KOPT-K1 (cell line): ENCODE data around the gene CD6.

Experiments used
- H3K27ac ChIP-seq: fragments of 200-600 bp; sonication (generic); 2 replicates; pipeline ENCODE4 v1.5.1; 2016; ENCODE audit warnings: antibody characterized with exemption, mild to moderate bottlenecking, low read depth, low read length; ENCODE audit not compliant: poor library complexity, severe bottlenecking
- H3K36me3 ChIP-seq: fragments of 200-600 bp; sonication (generic); 2 replicates; pipeline ENCODE4 v1.5.1; 2017; ENCODE audit warnings: antibody characterized with exemption, mild to moderate bottlenecking, low read length, moderate library complexity; ENCODE audit not compliant: insufficient read depth
- H3K9me3 ChIP-seq: fragments of 200-600 bp; sonication (generic); 2 replicates; pipeline ENCODE4 v1.5.1; 2017; ENCODE audit warnings: antibody characterized with exemption, low read length, mild to moderate bottlenecking; ENCODE audit not compliant: insufficient read depth, poor library complexity, severe bottlenecking

The CD6 gene

GRCh38 chr11:60981515-60981914, 10.0 kb downstream of the CD6 start:
- Histone ChIP-seq H3K36me3 (peaks cover 37% of the 10 kb centered on the region), H3K27ac (no peak overlapping the region), H3K9me3 (no peaks in the 10 kb centered on the region)

DNA sequence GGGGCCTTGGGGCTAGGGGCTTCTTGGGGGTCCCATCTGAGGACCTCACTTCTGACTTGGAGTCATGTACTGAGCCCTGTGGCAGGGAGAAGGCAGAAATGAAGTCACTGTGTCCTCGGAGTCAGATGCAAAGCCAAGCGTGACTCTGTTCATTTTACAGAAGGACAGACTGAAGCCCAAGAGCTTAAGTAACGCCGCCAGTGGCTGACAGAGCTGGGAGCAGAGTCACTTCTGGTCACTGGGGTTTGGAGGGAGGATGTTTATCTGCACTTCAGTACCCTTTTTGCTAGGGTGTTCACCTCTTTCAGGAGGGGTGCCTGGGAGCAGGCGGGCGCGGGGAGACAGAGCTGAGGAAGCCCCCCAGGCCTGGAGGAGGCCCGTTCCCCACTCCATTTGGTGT, 10.7 kb downstream of the CD6 start:
- H3K27ac ChIP-seq: no peak overlapping the region
- H3K36me3 ChIP-seq: peaks cover 34% of the 10 kb centered on the region
- no peaks in the 10 kb centered on the region for H3K9me3 ChIP-seq

GRCh38 chr11:60984149-60984548, 12.7 kb downstream of the CD6 start:
- Histone ChIP-seq H3K36me3 (peaks cover 39% of the 10 kb centered on the region), H3K27ac (no peak overlapping the region), H3K9me3 (no peaks in the 10 kb centered on the region)

GRCh38 chr11:60984636-60985035, 13.2 kb downstream of the CD6 start:
- Histone ChIP-seq H3K36me3 (peaks cover 39% of the 10 kb centered on the region), H3K27ac (no peak overlapping the region), H3K9me3 (no peaks in the 10 kb centered on the region)

- H3K27ac ChIP-seq: peak overlapping the region; percentile 73
- peaks cover 32% of the 10 kb centered on the region for H3K36me3 ChIP-seq
- no peaks in the 10 kb centered on the region for H3K9me3 ChIP-seq
These were observed 14.0 kb downstream of the CD6 start for GRCh38 chr11:60985501-60985900.

DNA sequence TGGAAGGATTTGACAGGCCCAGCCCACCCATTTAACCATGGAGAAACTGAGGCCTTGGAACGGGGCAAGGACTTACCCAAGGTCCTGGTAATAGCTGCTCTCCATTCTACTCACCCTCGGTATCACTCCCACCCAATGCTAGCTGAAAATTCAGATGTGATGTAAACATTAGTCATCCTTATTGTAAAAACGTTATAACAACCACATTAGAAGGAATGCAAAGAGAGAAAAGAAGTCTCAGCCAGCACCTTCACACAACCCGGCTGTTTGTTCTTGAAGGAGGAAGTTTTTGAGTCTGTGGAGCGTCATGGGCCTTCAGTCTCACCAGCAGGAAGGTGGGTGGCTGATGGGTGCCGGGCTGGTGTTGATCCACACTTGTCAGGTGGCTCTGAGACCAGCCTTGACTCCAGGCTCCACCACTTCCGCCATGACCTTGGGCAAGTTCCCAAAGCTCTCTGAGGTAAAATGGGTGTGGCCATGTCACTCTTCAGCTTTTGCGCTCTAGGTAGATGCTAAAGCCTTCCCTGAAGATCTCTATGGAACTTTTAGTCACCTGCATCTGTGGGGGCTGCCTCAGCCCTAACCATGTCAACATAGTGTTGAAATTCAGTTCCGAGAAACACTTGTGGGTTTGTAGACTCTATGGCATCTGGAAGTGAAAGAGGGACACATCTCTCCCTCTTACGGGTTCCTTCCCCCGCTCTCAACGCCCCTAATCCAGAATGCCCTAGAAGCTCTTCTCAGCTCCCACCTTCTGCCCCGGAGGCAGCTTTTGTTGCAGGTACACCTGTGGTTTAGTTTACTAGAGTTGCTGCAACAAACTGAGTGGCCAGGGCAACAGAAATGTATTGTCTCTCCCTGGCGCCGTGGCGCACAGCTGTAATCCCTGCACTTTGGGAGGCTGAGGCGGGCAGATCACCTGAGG, 14.8 kb downstream of the CD6 start:
- Histone ChIP-seq H3K27ac (peak overlapping the region; percentile 73), H3K9me3 (no peaks in the 10 kb centered on the region), H3K36me3 (peaks cover 26% of the 10 kb centered on the region)

- Histone ChIP-seq H3K36me3 (peaks cover 22% of the 10 kb centered on the region), H3K27ac (peak overlapping the region; percentile 73)
These were observed 16.2 kb downstream of the CD6 start for GRCh38 chr11:60987577-60988277.

DNA sequence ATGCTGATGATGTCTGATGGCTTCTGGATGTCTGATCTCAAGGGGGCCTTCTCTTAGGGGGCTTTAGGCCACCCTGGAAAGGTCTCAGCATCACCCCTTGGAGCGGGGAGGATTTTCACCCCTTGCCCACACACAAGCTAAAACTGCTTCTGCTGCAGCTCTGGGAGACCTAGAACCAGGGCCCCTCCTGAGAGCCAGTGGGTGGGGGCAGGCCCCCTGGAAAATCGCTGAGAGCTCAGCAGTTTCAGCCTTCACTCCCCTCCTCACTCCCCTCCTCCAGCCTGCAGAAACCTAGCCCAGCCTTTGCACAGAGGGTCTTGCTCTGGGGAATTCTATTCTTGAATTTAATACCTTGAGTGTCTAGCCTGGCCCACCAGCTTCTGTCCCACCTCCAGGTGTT, 17.2 kb downstream of the CD6 start:
- peaks cover 30% of the 10 kb centered on the region for H3K36me3 ChIP-seq
- H3K27ac ChIP-seq: peak overlapping the region; percentile 73

More at GRCh38 chr11:60987577-60988277, 16.2 kb downstream of the CD6 start:
- H3K9me3 ChIP-seq: no peaks in the 10 kb centered on the region

GRCh38 chr11:60989093-60989650, 17.7 kb downstream of the CD6 start:
- no peaks in the 10 kb centered on the region for H3K9me3 ChIP-seq
- H3K27ac ChIP-seq: no peak overlapping the region
- H3K36me3 ChIP-seq: peaks cover 36% of the 10 kb centered on the region

More for the DNA sequence above, 17.2 kb downstream of the CD6 start:
- no peaks in the 10 kb centered on the region for H3K9me3 ChIP-seq

GRCh38 chr11:60991457-60991856, 20.0 kb downstream of the CD6 start:
- no peak overlapping the region for H3K27ac ChIP-seq
- peaks cover 58% of the 10 kb centered on the region for H3K36me3 ChIP-seq
- H3K9me3 ChIP-seq: no peaks in the 10 kb centered on the region

- Histone ChIP-seq H3K27ac (no peak overlapping the region), H3K36me3 (peaks cover 63% of the 10 kb centered on the region), H3K9me3 (no peaks in the 10 kb centered on the region)
These were observed 21.4 kb downstream of the CD6 start for GRCh38 chr11:60992842-60993409.

GRCh38 chr11:60993615-60994014, 22.1 kb downstream of the CD6 start:
- Histone ChIP-seq H3K27ac (no peak overlapping the region), H3K36me3 (peaks cover 57% of the 10 kb centered on the region), H3K9me3 (no peaks in the 10 kb centered on the region)

DNA sequence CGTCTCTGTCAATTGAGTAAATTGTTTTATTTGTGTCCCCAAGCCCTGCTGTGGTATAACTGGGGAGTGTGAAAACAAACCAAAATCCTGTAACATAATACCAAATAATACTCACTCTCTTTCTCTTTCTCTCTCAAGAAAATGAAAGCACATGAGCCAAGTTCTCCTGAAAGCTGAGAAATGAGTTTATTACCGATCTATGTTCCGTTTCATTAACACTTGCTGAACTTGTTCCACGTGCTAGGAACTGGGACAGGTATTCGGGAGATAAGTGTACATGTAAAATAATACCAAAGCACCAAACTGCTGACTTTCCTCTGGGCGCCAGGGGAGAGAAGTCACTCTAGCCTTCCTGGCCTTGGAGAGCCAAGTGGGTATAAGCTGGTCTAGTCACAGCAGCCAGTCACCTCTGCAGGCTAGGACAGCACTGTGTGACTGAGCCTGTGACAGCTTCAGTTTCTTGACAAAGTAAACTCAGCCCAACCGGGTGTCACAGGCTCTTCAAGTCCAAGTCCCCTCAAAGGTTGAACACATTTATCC, 23.1 kb downstream of the CD6 start:
- no peaks in the 10 kb centered on the region for H3K9me3 ChIP-seq
- H3K36me3 ChIP-seq: peaks cover 48% of the 10 kb centered on the region
- H3K27ac ChIP-seq: no peak overlapping the region

GRCh38 chr11:60995798-60996197, 24.3 kb downstream of the CD6 start:
- no peaks in the 10 kb centered on the region for H3K9me3 ChIP-seq
- H3K27ac ChIP-seq: no peak overlapping the region
- peaks cover 51% of the 10 kb centered on the region for H3K36me3 ChIP-seq
